ENCODE results near the gene C1orf50.
A peak's percentile ranks its signal among the peaks of the same experiment; 100 is the strongest.
"Not testable (repeated sequence)": the region's sequence is repeated elsewhere in the genome, so short reads cannot be mapped to it uniquely, and the experiment has no call there.

The C1orf50 gene

DNA sequence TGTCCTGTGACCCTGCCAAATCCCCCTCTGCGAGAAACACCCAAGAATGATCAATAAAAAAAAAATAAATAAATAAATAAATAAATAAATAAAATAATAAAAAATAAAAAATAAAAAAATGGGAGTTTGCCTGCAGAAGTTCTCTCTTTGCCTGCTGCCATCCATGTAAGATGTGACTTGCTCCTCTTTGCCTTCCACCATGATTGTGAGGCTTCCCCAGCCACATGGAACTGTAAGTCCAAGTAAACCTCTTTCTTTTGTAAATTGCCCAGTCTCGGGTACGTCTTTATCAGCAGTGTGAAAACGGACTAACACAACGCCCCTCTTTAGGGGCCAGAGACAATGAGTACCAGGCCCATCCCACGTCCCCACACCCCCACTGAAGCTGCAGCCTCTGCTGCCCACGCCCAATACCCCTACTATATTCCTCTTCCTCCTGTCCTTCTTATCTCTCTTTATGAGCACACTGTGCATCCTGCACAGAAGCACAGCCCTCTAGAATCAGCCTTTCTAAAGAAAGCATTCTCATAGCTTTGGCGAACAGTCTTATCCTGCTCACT, 15.5 kb upstream of the C1orf50 start:
- not testable (repeated sequence) for H3K4me2 ChIP-seq (ENCODE audit: low read length); H3K9me3 ChIP-seq (replicated peaks; ENCODE audit: low read length); H3K9ac ChIP-seq (ENCODE audit: low read depth, low read length); H3K27me3 ChIP-seq (ENCODE audit: control insufficient read depth, insufficient read depth, low read length); H3K4me3 ChIP-seq (ENCODE audit: low read length); H3K4me1 ChIP-seq (ENCODE audit: control insufficient read depth, insufficient read depth, low read length)
- peaks cover 84% of the 10 kb centered on the region for H3K36me3 ChIP-seq (ENCODE audit: insufficient read depth, low read length)

DNA sequence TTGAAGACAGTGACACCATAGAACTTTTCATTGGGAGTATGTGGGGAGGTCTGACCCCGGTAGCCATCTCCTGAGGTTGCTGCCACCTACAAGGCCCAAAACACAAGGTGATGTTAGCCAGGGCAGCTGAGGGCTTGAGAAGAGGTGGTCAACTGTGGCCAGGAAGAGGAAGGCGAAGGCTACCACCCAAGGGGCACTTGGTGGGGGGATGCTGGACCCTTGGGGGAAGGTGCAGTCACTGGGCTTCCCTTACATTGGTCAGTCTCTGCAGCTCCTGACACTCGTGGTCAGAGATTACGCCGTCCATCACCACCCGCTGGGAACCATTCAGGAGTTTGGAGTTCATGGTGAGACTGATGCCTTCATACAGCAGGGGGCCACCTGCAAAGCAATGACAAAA, 14.8 kb upstream of the C1orf50 start:
- Histone ChIP-seq H3K4me2 (ENCODE audit: low read length) (no peak overlapping the region), H3K4me1 (ENCODE audit: control insufficient read depth, insufficient read depth, low read length) (peaks cover 8% of the 10 kb centered on the region), H3K27me3 (ENCODE audit: control insufficient read depth, insufficient read depth, low read length) (no peaks in the 10 kb centered on the region), H3K36me3 (ENCODE audit: insufficient read depth, low read length) (peaks cover 83% of the 10 kb centered on the region), H3K9ac (ENCODE audit: low read depth, low read length) (no peak overlapping the region), H3K9me3 (replicated peaks; ENCODE audit: low read length) (no peaks in the 10 kb centered on the region), H3K4me3 (ENCODE audit: low read length) (no peak overlapping the region)

DNA sequence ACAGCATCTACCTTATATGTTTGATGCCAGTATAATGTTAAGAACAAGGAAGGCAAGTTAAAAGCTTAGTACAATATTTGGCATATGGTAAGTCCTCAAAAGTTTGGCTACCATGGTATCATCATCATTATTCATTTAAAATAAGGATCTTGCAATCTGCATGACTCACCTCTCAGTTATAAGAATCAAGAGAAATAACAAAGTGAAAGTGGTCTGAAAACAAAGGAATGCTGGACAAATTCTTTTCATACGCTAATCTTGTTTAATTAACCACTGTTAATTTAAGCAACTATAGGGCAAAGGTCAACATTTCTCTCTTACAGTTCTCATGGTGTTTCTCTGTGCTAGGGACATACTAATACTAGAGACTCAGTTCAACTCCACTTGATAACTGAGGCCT, 14.0 kb upstream of the C1orf50 start:
- H3K4me1 ChIP-seq (ENCODE audit: control insufficient read depth, insufficient read depth, low read length) = peaks cover 8% of the 10 kb centered on the region
- peak overlapping the region; percentile 2 for H3K4me2 ChIP-seq (ENCODE audit: low read length)
- no peak overlapping the region for H3K4me3 ChIP-seq (ENCODE audit: low read length)
- no peaks in the 10 kb centered on the region for H3K27me3 ChIP-seq (ENCODE audit: control insufficient read depth, insufficient read depth, low read length)
- peak overlapping the region; percentile 2 for H3K9ac ChIP-seq (ENCODE audit: low read depth, low read length)
- no peaks in the 10 kb centered on the region for H3K9me3 ChIP-seq (replicated peaks; ENCODE audit: low read length)
- peaks cover 83% of the 10 kb centered on the region for H3K36me3 ChIP-seq (ENCODE audit: insufficient read depth, low read length)

DNA sequence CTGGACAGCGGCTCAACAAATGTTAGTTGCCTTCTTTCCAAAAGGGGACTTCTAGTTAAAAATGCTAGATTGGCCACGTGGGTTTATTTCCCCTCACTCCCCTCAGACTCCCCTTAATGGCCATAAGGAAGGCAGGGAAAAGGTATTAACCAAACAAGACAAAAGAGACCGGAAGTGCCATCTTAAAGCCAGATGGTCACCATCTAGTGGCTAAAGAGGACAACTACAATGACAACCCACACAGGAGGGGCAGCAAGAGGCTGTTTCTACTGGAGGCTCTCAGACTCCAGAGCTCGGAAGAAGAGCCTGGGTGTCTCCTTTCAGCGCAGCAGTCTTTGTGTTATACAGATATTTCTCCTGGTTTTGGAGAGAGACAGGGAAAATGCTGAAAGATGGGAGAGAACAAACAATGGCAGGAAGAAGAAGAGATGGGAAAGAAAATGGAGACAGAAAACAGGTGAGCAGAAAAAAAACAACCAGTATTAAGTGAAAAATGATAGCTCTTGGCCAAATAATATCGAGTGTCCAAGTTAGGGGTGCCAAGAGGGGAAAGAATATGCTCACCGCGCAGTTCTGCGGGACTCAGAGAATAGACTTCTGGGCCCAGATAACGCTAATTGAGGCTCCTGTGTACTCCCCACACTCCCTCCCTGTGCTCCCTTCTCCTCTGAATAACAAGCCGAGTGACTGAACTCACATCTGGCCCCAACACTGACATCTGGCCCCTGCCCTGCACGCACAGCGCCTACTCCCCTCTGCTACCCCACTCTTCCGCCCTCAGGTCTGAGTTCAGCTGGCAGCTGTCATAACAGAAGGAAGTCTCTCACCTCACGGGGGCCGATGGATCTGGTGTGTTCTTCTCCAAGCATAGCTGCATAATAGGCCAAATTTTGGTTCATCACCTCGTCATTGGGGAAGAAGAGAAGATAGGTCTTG, 9.8 kb upstream of the C1orf50 start:
- peaks cover 79% of the 10 kb centered on the region for H3K36me3 ChIP-seq (ENCODE audit: insufficient read depth, low read length)
- no peaks in the 10 kb centered on the region for H3K9me3 ChIP-seq (replicated peaks; ENCODE audit: low read length)
- H3K4me3 ChIP-seq (ENCODE audit: low read length) = no peak overlapping the region
- no peak overlapping the region for H3K9ac ChIP-seq (ENCODE audit: low read depth, low read length)
- no peak overlapping the region for H3K4me2 ChIP-seq (ENCODE audit: low read length)
- peaks cover 8% of the 10 kb centered on the region for H3K4me1 ChIP-seq (ENCODE audit: control insufficient read depth, insufficient read depth, low read length)
- no peaks in the 10 kb centered on the region for H3K27me3 ChIP-seq (ENCODE audit: control insufficient read depth, insufficient read depth, low read length)

DNA sequence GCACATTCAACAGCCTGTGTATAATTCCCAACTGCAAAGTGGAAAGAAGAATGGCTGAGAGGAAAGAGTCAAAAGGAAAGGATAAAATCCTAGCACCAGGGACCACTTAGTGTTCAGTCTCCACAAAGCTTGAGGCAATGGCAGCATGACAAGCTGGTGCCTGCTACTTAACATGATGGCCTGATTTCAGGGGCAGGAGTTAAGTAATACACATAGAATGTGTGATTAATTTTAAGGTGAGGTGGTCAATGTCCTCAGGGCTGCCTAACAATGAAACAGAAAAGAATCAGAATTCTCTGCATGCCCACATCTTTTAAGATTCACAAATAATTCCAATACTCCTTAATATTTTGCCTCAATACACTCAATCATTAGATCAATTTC, 9.2 kb upstream of the C1orf50 start:
- H3K4me1 ChIP-seq (ENCODE audit: control insufficient read depth, insufficient read depth, low read length) = peaks cover 5% of the 10 kb centered on the region
- H3K27me3 ChIP-seq (ENCODE audit: control insufficient read depth, insufficient read depth, low read length) = no peaks in the 10 kb centered on the region
- H3K9ac ChIP-seq (ENCODE audit: low read depth, low read length) = no peak overlapping the region
- H3K36me3 ChIP-seq (ENCODE audit: insufficient read depth, low read length) = peaks cover 75% of the 10 kb centered on the region
- H3K9me3 ChIP-seq (replicated peaks; ENCODE audit: low read length) = no peaks in the 10 kb centered on the region
- H3K4me3 ChIP-seq (ENCODE audit: low read length) = no peak overlapping the region
- no peak overlapping the region for H3K4me2 ChIP-seq (ENCODE audit: low read length)

DNA sequence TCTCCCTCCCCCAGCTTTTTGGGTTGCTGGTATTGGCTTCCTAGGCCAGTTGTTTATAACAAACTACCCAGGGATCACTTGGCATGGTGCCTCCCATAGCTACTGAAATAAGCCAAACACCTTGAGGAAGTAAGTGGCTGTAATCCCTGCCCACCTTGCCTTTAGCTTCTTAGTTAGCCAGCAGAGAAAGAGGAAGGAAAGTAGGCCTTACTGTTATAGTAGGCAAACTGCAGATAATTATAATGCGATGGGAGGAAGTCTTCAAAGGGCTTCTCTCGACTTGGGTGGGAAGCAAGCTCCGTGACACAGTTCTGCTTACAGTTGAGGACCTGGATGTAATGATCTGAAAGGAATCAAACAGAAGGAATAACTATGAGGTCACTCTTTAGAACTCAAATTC, 8.4 kb upstream of the C1orf50 start:
- Histone ChIP-seq H3K4me2 (ENCODE audit: low read length) (no peak overlapping the region), H3K4me1 (ENCODE audit: control insufficient read depth, insufficient read depth, low read length) (no peaks in the 10 kb centered on the region), H3K9me3 (replicated peaks; ENCODE audit: low read length) (no peaks in the 10 kb centered on the region), H3K27me3 (ENCODE audit: control insufficient read depth, insufficient read depth, low read length) (no peaks in the 10 kb centered on the region), H3K36me3 (ENCODE audit: insufficient read depth, low read length) (peaks cover 71% of the 10 kb centered on the region), H3K9ac (ENCODE audit: low read depth, low read length) (no peak overlapping the region), H3K4me3 (ENCODE audit: low read length) (no peak overlapping the region)

DNA sequence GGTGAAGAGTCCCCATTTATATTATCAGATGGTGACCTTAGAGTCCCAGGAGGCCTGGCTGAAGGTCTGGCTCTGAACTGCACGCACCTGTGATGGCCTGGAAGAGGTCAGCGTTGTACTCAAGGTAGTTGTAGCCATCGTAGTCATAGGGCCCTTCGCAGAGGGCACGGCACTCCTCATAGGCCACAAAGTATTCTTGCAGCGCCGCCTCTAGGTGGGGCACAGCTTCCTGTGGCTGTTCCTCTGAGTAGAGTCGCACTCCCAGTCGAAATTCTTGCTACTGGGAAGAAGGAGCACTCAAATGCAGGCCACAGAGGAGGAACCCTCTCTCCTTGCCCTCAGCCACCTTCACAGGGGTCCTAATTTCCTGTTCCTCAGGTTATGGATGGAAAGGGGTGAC, 7.9 kb upstream of the C1orf50 start:
- Histone ChIP-seq H3K9me3 (replicated peaks; ENCODE audit: low read length) (no peaks in the 10 kb centered on the region), H3K4me1 (ENCODE audit: control insufficient read depth, insufficient read depth, low read length) (peaks cover 1% of the 10 kb centered on the region), H3K36me3 (ENCODE audit: insufficient read depth, low read length) (peaks cover 67% of the 10 kb centered on the region), H3K4me3 (ENCODE audit: low read length) (no peak overlapping the region), H3K4me2 (ENCODE audit: low read length) (no peak overlapping the region), H3K27me3 (ENCODE audit: control insufficient read depth, insufficient read depth, low read length) (no peaks in the 10 kb centered on the region), H3K9ac (ENCODE audit: low read depth, low read length) (no peak overlapping the region)

DNA sequence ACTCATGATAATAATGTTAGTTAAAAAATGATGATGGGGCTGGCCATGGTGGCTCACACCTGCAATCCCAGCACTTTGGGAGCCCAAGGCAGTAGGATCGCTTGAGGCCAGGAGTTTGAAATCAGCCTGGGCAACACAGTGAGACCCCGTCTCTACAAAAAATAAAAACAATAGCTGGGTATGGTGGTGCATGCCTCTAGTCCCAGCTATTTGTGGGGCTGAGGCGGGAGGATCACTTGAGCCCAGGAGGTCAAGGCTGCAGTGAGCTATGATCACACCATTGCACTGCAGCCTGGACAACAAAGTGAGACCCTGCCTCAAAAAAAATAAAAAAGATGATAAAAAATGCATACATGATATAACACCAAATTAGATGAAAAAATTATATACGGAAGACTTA, 5.5 kb upstream of the C1orf50 start:
- Histone ChIP-seq H3K9me3 (replicated peaks; ENCODE audit: low read length) (no peaks in the 10 kb centered on the region), H3K9ac (ENCODE audit: low read depth, low read length) (no peak overlapping the region), H3K4me2 (ENCODE audit: low read length) (no peak overlapping the region), H3K27me3 (ENCODE audit: control insufficient read depth, insufficient read depth, low read length) (no peaks in the 10 kb centered on the region), H3K36me3 (ENCODE audit: insufficient read depth, low read length) (peaks cover 43% of the 10 kb centered on the region), H3K4me1 (ENCODE audit: control insufficient read depth, insufficient read depth, low read length) (peaks cover 10% of the 10 kb centered on the region), H3K4me3 (ENCODE audit: low read length) (no peak overlapping the region)

DNA sequence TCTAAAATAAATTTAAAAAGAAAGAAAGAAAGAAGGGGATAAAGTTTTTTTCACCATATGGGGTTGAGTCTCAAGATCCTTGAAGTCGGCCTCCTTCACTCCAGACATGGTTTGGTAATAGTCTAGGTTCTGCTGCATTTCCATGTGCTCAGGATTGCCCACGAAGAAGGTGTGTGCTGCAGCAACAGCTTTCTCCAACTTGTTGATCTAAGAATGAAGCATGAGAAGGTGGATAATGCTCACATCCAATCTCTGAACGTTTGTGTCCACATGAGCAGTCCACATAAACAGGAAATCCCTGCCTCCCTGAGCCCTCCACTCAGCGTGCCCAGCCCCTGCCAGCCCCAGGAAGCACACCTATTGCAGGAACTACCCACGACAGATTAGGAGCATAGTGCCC, 4.8 kb upstream of the C1orf50 start:
- Histone ChIP-seq H3K4me3 (ENCODE audit: low read length) (no peak overlapping the region), H3K36me3 (ENCODE audit: insufficient read depth, low read length) (peaks cover 37% of the 10 kb centered on the region), H3K9ac (ENCODE audit: low read depth, low read length) (no peak overlapping the region), H3K4me2 (ENCODE audit: low read length) (no peak overlapping the region), H3K27me3 (ENCODE audit: control insufficient read depth, insufficient read depth, low read length) (no peaks in the 10 kb centered on the region), H3K9me3 (replicated peaks; ENCODE audit: low read length) (no peaks in the 10 kb centered on the region), H3K4me1 (ENCODE audit: control insufficient read depth, insufficient read depth, low read length) (peaks cover 10% of the 10 kb centered on the region)

DNA sequence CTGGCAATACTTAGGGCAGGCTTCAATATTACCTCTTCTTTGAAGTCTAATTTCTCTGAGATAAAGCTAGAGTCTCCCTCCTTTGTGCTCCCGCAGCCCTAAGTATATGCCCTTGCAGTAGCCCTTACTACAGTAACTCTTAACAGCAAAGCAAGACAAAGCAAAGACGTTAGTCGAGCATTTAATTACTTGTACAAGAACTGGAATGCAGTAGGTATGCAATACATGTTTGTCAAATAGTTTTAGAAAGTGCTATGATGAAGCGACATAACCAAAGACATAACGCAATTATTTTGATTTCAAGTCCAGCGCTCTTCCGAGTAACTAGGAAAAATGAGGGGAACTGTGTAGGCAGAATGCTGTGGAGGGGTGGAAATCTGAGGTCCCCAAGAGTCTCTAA, 1.8 kb upstream of the C1orf50 start:
- Histone ChIP-seq H3K9me3 (replicated peaks; ENCODE audit: low read length) (no peaks in the 10 kb centered on the region), H3K36me3 (ENCODE audit: insufficient read depth, low read length) (peaks cover 15% of the 10 kb centered on the region), H3K9ac (ENCODE audit: low read depth, low read length) (peak overlapping the region; percentile 92), H3K4me1 (ENCODE audit: control insufficient read depth, insufficient read depth, low read length) (peaks cover 19% of the 10 kb centered on the region), H3K4me3 (ENCODE audit: low read length) (peak overlapping the region; percentile 86), H3K27me3 (ENCODE audit: control insufficient read depth, insufficient read depth, low read length) (no peaks in the 10 kb centered on the region), H3K4me2 (ENCODE audit: low read length) (peak overlapping the region; percentile 90)

DNA sequence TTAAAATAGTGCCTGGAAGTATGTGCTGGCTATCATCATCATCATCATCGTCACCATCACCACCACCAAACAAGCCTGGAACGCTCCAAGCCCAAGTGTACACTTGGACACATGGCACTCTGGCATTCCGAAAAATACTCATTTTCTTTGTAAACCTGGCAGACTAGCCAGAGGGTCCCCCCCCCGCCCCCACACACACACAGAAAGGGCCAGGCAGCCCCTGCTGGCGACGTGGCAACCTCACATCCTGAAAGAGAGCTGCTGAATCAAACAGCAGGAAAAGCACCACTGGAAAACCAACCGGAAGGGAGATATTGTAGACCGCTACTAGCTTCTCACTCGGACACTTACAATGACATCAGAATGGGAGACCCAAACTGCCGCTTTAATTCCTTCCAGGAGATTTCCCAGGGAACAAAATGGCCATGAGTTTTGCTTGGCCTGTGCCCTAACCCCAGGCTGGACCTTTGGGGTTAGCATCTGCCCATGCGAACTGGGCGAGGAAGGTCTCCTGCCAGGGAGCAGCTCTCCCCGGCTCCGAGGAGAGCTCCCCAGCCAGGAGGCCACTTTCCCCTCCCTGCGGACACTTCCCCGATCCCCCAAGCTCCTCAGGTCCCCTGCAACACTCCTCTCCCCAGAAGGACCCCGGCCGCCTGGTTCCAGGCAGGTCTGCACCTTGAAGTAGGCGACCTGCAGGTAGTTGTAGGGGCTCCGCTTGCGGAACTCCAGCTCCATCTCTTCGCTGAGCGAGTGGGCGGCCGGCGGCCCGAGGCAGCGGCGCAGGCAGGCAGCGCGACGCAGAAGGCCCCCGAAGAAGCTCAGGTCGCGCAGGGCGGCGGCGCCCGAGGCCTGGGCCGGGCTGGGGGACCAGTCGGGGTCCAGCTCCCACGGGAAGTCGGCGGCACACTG, 963 bp upstream of the C1orf50 start:
- Histone ChIP-seq H3K27me3 (ENCODE audit: control insufficient read depth, insufficient read depth, low read length) (no peaks in the 10 kb centered on the region), H3K4me1 (ENCODE audit: control insufficient read depth, insufficient read depth, low read length) (peaks cover 19% of the 10 kb centered on the region), H3K36me3 (ENCODE audit: insufficient read depth, low read length) (peaks cover 14% of the 10 kb centered on the region), H3K4me2 (ENCODE audit: low read length) (peak overlapping the region; percentile 90), H3K9ac (ENCODE audit: low read depth, low read length) (peak overlapping the region; percentile 92), H3K4me3 (ENCODE audit: low read length) (peak overlapping the region; percentile 86), H3K9me3 (replicated peaks; ENCODE audit: low read length) (no peaks in the 10 kb centered on the region)
